ENCODE measurements around the gene SAMHD1. TPM values are rescaled to one million over a fixed set of nuclear protein-coding genes. Genes with fewer than 3 reads are reported as not detected.
"Not testable (repeated sequence)": the region's sequence is repeated elsewhere in the genome, so short reads cannot be mapped to it uniquely, and the experiment has no call there.

SAMHD1 gene
- total RNA-seq, result 30.4 and 32.6 TPM in 2 replicates

DNA sequence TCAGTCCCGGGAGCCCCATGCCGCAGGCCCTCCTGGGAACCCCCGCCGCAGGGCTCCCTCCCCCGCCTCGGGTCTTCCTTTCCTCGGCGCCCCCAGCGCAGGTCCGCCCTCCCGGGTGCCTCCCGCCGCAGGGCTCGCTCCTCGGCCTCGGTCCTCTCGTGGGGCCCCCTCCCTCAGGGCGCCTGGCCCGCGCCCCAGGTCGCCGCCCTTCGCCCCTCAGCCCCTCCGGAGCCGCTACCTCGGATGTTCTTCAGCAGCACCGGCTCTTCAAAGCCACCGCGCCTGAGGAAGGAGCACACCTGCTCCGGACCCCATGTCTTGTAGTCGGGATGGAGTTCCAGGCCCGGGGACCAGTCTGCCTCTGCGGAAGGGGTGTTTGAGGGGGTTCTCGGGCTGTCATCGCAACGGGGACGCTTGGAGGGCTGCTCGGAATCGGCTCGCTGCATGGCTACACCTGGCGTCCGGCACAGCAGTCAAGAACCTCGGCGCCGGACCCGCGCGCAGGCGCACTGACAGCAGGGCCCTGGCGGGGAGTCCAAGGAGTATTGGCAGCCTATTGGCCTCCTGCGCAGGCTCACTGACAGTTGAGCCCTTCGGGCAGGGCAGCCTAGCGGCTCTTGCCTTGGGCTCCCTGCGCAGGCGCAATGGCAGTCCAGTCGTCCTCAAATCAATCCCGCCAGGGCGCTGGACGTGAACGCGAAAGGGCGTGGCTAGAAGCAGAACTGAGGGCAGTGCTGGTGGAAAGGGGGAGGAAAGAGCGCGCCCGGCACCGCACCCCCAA, at the start of gene SAMHD1:
Gene SAMHD1 (minus strand): TSS at position 511 of the 781 bp plus-strand sequence. CDS start 65 bp downstream, at position 446.
- Histone ChIP-seq H2AFZ (ENCODE audit: low read length) (peak within 1 kb of the TSS; percentile 100), H4K20me1 (ENCODE audit: insufficient read depth, low read length) (no peaks in the 10 kb centered on the region), H3K27me3 (ENCODE audit: insufficient read depth, low read length) (no peaks in the 10 kb centered on the region), H3K4me3 (ENCODE audit: insufficient read depth, low read length) (peak within 1 kb of the TSS; percentile 100), H3K27ac (ENCODE audit: low read depth, low read length) (peak within 1 kb of the TSS; percentile 60), H3K9me3 (ENCODE audit: low read depth, low read length) (no peaks in the 10 kb centered on the region), H3K4me1 (ENCODE audit: insufficient read depth, low read length) (peaks cover 3% of the 10 kb centered on the region), H3K79me2 (ENCODE audit: insufficient read depth, low read length) (peaks cover 7% of the 10 kb centered on the region), H3K4me2 (ENCODE audit: insufficient read depth, low read length) (peak within 1 kb of the TSS; percentile 89), H3K36me3 (ENCODE audit: insufficient read depth, low read length) (no peaks in the 10 kb centered on the region)
- DNase-seq (ENCODE audit: insufficient read length, low spot score, missing footprints), result peak; percentile 99
- TF ChIP-seq, protein P1, sequence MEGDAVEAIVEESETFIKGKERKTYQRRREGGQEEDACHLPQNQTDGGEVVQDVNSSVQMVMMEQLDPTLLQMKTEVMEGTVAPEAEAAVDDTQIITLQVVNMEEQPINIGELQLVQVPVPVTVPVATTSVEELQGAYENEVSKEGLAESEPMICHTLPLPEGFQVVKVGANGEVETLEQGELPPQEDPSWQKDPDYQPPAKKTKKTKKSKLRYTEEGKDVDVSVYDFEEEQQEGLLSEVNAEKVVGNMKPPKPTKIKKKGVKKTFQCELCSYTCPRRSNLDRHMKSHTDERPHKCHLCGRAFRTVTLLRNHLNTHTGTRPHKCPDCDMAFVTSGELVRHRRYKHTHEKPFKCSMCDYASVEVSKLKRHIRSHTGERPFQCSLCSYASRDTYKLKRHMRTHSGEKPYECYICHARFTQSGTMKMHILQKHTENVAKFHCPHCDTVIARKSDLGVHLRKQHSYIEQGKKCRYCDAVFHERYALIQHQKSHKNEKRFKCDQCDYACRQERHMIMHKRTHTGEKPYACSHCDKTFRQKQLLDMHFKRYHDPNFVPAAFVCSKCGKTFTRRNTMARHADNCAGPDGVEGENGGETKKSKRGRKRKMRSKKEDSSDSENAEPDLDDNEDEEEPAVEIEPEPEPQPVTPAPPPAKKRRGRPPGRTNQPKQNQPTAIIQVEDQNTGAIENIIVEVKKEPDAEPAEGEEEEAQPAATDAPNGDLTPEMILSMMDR (IDR thresholded peaks at IDR 0.05; ENCODE audit: extremely low read depth, low read depth, low read length), result no peak

DNA sequence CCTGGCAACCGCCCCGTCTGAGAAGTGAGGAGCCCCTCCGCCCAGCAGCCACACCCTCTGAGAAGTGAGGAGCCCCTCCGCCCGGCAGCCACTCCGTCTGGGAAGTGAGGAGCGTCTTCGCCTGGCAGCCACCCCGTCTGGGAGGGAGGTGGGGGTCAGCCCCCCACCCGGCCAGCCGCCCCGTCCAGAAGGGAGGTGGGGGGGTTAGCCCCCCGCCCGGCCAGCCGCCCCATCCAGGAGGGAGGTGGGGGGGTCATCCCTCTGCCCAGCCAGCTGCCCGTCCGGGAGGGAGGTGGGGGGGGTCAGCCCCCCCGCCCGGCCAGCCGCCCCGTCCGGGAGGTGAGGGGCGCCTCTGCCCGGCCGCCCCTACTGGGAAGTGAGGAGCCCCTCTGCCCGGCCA, 48.7 kb upstream of the SAMHD1 start:
- H3K79me2 ChIP-seq (ENCODE audit: insufficient read depth, low read length); DNase-seq (ENCODE audit: insufficient read length, low spot score, missing footprints); H3K27me3 ChIP-seq (ENCODE audit: insufficient read depth, low read length); H2AFZ ChIP-seq (ENCODE audit: low read length); H3K27ac ChIP-seq (ENCODE audit: low read depth, low read length); H4K20me1 ChIP-seq (ENCODE audit: insufficient read depth, low read length); H3K4me1 ChIP-seq (ENCODE audit: insufficient read depth, low read length); H3K4me2 ChIP-seq (ENCODE audit: insufficient read depth, low read length); H3K4me3 ChIP-seq (ENCODE audit: insufficient read depth, low read length); H3K36me3 ChIP-seq (ENCODE audit: insufficient read depth, low read length); H3K9me3 ChIP-seq (ENCODE audit: low read depth, low read length): not testable (repeated sequence)

DNA sequence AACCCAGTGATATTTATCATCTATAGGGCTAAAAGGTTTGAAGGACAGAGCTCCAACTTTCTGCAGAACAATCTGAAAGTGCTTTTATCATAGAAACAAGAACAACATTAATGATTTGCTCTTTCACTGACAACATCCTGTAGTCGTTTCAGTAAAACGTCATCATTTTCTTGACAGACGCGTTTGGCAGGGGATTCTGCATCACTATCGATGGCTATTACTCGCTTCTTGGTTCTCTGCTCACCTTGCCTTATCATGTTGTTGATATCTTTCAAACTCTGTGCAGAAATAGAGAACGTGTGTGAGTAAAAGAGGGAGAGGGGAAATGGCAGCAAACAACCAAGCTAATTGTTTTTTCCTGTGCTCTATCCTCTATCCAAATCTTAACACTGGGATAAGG, 47.1 kb upstream of the SAMHD1 start:
- Histone ChIP-seq H3K27me3 (ENCODE audit: insufficient read depth, low read length) (no peaks in the 10 kb centered on the region), H4K20me1 (ENCODE audit: insufficient read depth, low read length) (no peaks in the 10 kb centered on the region), H3K79me2 (ENCODE audit: insufficient read depth, low read length) (no peaks in the 10 kb centered on the region), H3K4me1 (ENCODE audit: insufficient read depth, low read length) (no peaks in the 10 kb centered on the region), H3K27ac (ENCODE audit: low read depth, low read length) (no peak overlapping the region), H3K36me3 (ENCODE audit: insufficient read depth, low read length) (peaks cover 3% of the 10 kb centered on the region), H3K9me3 (ENCODE audit: low read depth, low read length) (no peaks in the 10 kb centered on the region), H2AFZ (ENCODE audit: low read length) (no peak overlapping the region), H3K4me2 (ENCODE audit: insufficient read depth, low read length) (no peak overlapping the region), H3K4me3 (ENCODE audit: insufficient read depth, low read length) (no peak overlapping the region)
- TF ChIP-seq, protein P1 (IDR thresholded peaks at IDR 0.05; ENCODE audit: extremely low read depth, low read depth, low read length), result no peak
- no peak for DNase-seq (ENCODE audit: insufficient read length, low spot score, missing footprints)

DNA sequence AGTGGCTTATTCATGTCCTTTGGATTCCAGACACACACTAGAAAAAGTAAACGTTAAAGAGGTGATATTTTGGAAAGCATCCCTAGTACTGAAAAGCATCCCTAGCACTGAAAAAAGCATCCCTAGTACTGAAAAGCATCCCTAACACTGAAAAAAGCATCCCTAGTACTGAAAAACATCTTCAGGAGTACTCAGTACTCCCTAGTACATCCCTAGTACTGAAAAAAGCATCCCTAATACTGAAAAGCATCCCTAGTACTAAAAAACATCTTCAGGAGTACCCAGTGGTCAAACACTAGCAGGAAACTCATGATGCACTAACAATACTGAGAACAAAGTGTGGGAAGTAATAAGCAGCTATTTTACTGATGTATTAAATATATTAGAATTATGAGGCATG, 45.6 kb upstream of the SAMHD1 start:
- no peaks in the 10 kb centered on the region for H3K36me3 ChIP-seq (ENCODE audit: insufficient read depth, low read length)
- H3K4me1 ChIP-seq (ENCODE audit: insufficient read depth, low read length), result no peaks in the 10 kb centered on the region
- no peaks in the 10 kb centered on the region for H3K79me2 ChIP-seq (ENCODE audit: insufficient read depth, low read length)
- no peaks in the 10 kb centered on the region for H3K27me3 ChIP-seq (ENCODE audit: insufficient read depth, low read length)
- H4K20me1 ChIP-seq (ENCODE audit: insufficient read depth, low read length), result no peaks in the 10 kb centered on the region
- no peak overlapping the region for H3K4me3 ChIP-seq (ENCODE audit: insufficient read depth, low read length)
- TF ChIP-seq, protein P1 (IDR thresholded peaks at IDR 0.05; ENCODE audit: extremely low read depth, low read depth, low read length), result no peak
- no peak overlapping the region for H3K4me2 ChIP-seq (ENCODE audit: insufficient read depth, low read length)
- H3K27ac ChIP-seq (ENCODE audit: low read depth, low read length), result no peak overlapping the region
- no peak overlapping the region for H2AFZ ChIP-seq (ENCODE audit: low read length)
- H3K9me3 ChIP-seq (ENCODE audit: low read depth, low read length), result no peaks in the 10 kb centered on the region
- peak; percentile 58 for DNase-seq (ENCODE audit: insufficient read length, low spot score, missing footprints)

DNA sequence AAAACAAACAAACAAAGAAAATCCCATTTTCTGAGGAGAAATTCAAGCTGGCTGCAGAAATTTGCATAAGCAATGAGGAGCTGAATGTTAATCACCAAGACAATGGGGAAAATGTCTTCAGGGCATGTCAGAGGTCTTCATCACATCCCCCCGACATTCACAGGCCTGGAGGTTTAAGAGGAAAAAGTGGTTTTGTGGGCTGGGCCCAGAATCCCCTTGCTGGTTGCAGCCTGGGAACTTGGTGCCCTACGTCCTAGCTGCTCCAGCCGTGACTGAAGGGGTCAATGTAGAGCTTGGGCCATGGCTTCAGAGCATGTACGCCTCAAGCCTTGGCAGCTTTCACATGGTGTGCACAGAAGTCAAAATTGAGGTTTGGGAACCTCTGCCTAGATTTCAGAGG, 42.7 kb upstream of the SAMHD1 start:
- H3K36me3 ChIP-seq (ENCODE audit: insufficient read depth, low read length); H3K4me2 ChIP-seq (ENCODE audit: insufficient read depth, low read length); H3K4me1 ChIP-seq (ENCODE audit: insufficient read depth, low read length); H3K4me3 ChIP-seq (ENCODE audit: insufficient read depth, low read length); H4K20me1 ChIP-seq (ENCODE audit: insufficient read depth, low read length); H2AFZ ChIP-seq (ENCODE audit: low read length); H3K9me3 ChIP-seq (ENCODE audit: low read depth, low read length); DNase-seq (ENCODE audit: insufficient read length, low spot score, missing footprints); H3K27me3 ChIP-seq (ENCODE audit: insufficient read depth, low read length); H3K27ac ChIP-seq (ENCODE audit: low read depth, low read length); H3K79me2 ChIP-seq (ENCODE audit: insufficient read depth, low read length): not testable (repeated sequence)

Measured in osteoblast (primary cell).